GM23338 (cell line): Measurements from ENCODE around the gene MACIR. TPM values are rescaled to one million over a fixed set of nuclear protein-coding genes. Genes with fewer than 3 reads are reported as not detected.

ENCODE experiments used
- ATAC-seq: fragments of 200-7000 bp; cut with Tn5 transposase; 3 replicates; pipeline ENCODE4 v1.9.1; 2020
- DNase-seq: peaks from one replicate; pipeline ENCODE4 v3.0.0-alpha.2; 2015; ENCODE audit warnings: low spot score
- H2AFZ ChIP-seq: fragments of 200-600 bp; sonication (generic); 2 replicates; pipeline ENCODE4 v1.8.0; 2016; ENCODE audit warnings: antibody characterized with exemption, mild to moderate bottlenecking, moderate library complexity
- H3F3A ChIP-seq: fragments of 200-600 bp; sonication (generic); replicated peaks from 2 replicates; pipeline ENCODE4 v1.8.0; 2017; ENCODE audit warnings: antibody characterized with exemption, mixed run types, low read depth
- H3K27ac ChIP-seq: fragments of 200-600 bp; sonication (generic); 2 replicates; pipeline ENCODE4 v1.6.1; 2016; ENCODE audit warnings: low read depth
- H3K27me3 ChIP-seq: fragments of 200-600 bp; sonication (generic); 2 replicates; pipeline ENCODE4 v1.8.0; 2016; ENCODE audit warnings: mild to moderate bottlenecking, mixed run types, moderate library complexity; ENCODE audit not compliant: insufficient read depth
- H3K36me3 ChIP-seq: fragments of 200-600 bp; sonication (generic); 2 replicates; pipeline ENCODE4 v1.8.0; 2016; ENCODE audit warnings: mild to moderate bottlenecking; ENCODE audit not compliant: insufficient read depth
- H3K4me1 ChIP-seq: fragments of 200-600 bp; sonication (generic); 2 replicates; pipeline ENCODE4 v1.8.0; 2016; ENCODE audit warnings: mild to moderate bottlenecking, moderate library complexity; ENCODE audit not compliant: insufficient read depth
- H3K4me2 ChIP-seq: fragments of 200-600 bp; sonication (generic); 2 replicates; pipeline ENCODE4 v1.7.1; 2017; ENCODE audit warnings: mixed run types
- H3K4me3 ChIP-seq: fragments of 200-600 bp; sonication (generic); 2 replicates; pipeline ENCODE4 v1.6.1; 2016; ENCODE audit warnings: mixed run types
- H3K79me2 ChIP-seq: fragments of 200-600 bp; sonication (generic); replicated peaks from 2 replicates; pipeline ENCODE4 v1.8.0; 2017; ENCODE audit warnings: mild to moderate bottlenecking; ENCODE audit not compliant: insufficient read depth
- H3K9me2 ChIP-seq: fragments of 200-600 bp; sonication (generic); 2 replicates; pipeline ENCODE4 v1.8.0; 2017; ENCODE audit not compliant: insufficient read depth
- H4K20me1 ChIP-seq: fragments of 200-600 bp; sonication (generic); replicated peaks from 2 replicates; pipeline ENCODE4 v1.8.0; 2017; ENCODE audit warnings: mild to moderate bottlenecking; ENCODE audit not compliant: insufficient read depth
- H3K27ac Mint-ChIP-seq: 2 replicates; pipeline ENCODE4 v1.8.0; 2020; ENCODE audit warnings: inconsistent platforms, mild to moderate bottlenecking, moderate library complexity, mixed read lengths
- H3K27me3 Mint-ChIP-seq: 3 replicates; pipeline ENCODE4 v1.8.0; 2022; ENCODE audit warnings: low read depth, mild to moderate bottlenecking, moderate library complexity, mixed read lengths, inconsistent platforms; ENCODE audit not compliant: insufficient read depth, poor library complexity
- H3K36me3 Mint-ChIP-seq: 3 replicates; pipeline ENCODE4 v1.8.0; 2021; ENCODE audit warnings: low read depth, mild to moderate bottlenecking, inconsistent platforms, moderate library complexity, mixed read lengths
- H3K4me1 Mint-ChIP-seq: 3 replicates; pipeline ENCODE4 v1.8.0; 2020; ENCODE audit warnings: mild to moderate bottlenecking, inconsistent platforms, mixed read lengths
- H3K4me3 Mint-ChIP-seq: 3 replicates; pipeline ENCODE4 v1.8.0; 2021; ENCODE audit warnings: moderate library complexity, mild to moderate bottlenecking, inconsistent platforms, mixed read lengths
- H3K9me3 Mint-ChIP-seq: 3 replicates; pipeline ENCODE4 v1.8.0; 2020; ENCODE audit warnings: moderate library complexity, mild to moderate bottlenecking, inconsistent platforms, mixed read lengths
- EZH2phosphoT487 ChIP-seq: fragments of 200-600 bp; sonication (generic); IDR thresholded peaks from one replicate; pipeline ENCODE4 v1.8.1; 2018; ENCODE audit warnings: antibody characterized with exemption; ENCODE audit not compliant: unreplicated experiment
- POLR2AphosphoS5 ChIP-seq: IDR thresholded peaks from 2 replicates; pipeline ENCODE4 v1.6.1; 2016; ENCODE audit warnings: antibody characterized with exemption, low read depth
- ZNF114 ChIP-seq: fragments of 250-450 bp; sonication (Bioruptor Pico); IDR thresholded peaks from 2 replicates; pipeline ENCODE4 v1.5.0; 2020; ENCODE audit warnings: mild to moderate bottlenecking, moderate library complexity
- polyA plus RNA-seq: library from polyadenylated mRNA; unstranded; fragments of >200 nt; fragmentation: Nextera tagmentation; extraction: Ambion mirVana; gene quantifications from 2 replicates; pipeline ENCODE4 v1.2.1, GENCODE V29; 2016
- total RNA-seq: library from RNA; depleted of rRNA; stranded (reverse); fragments of >200 nt; shearing (Covaris generic); gene quantifications from 2 replicates; pipeline ENCODE4 v1.2.3, GENCODE V29; 2014
- TF ChIP-seq, protein P1 (sequence below): IDR thresholded peaks from 2 replicates; pipeline ENCODE4 v1.6.1; 2016; ENCODE audit warnings: antibody characterized with exemption
- TF ChIP-seq, protein P2 (sequence below), 2 experiments: fragments of 200-600 bp in 1 of 2; sonication (generic) in 1 of 2; conservative IDR thresholded peaks; 2 replicates each; pipeline versions ENCODE4 v1.5.1 to v1.6.1; 2016 to 2017; ENCODE audit warnings: antibody characterized with exemption in 2 of 2, low read depth in 2 of 2, mild to moderate bottlenecking in 2 of 2, moderate library complexity in 1 of 2
- TF ChIP-seq, protein P3 (sequence below): fragments of 250-450 bp; sonication (Bioruptor Pico); IDR thresholded peaks from 2 replicates; pipeline ENCODE4 v1.5.0; 2020; ENCODE audit warnings: mild to moderate bottlenecking, moderate library complexity

The MACIR gene
- total and polyA plus RNA-seq, 2 experiments from 2014 or later: 11.7 to 27.6 TPM

- H3K36me3 ChIP-seq: no peaks in the 10 kb centered on the region
- Mint-ChIP-seq H3K4me1 (peaks cover 6% of the 10 kb centered on the region), H3K4me3 (no peak overlapping the region), H3K9me3 (no peaks in the 10 kb centered on the region), H3K27me3 (no peaks in the 10 kb centered on the region), H3K27ac (no peak overlapping the region), H3K36me3 (no peaks in the 10 kb centered on the region)
- H3K4me3 ChIP-seq: no peak overlapping the region
- no peaks in the 10 kb centered on the region for H3F3A ChIP-seq
- no peaks in the 10 kb centered on the region for H3K9me2 ChIP-seq
- peaks cover 2% of the 10 kb centered on the region; the same call in 1 of the 2 replicates for H4K20me1 ChIP-seq
- no peak overlapping the region for H3K4me2 ChIP-seq
- ATAC-seq: no peak
- H2AFZ ChIP-seq: peak overlapping the region; percentile 83; the same call in 1 of the 2 replicates
- no peak for DNase-seq
- peaks cover 6% of the 10 kb centered on the region for H3K4me1 ChIP-seq
- no peak for TF ChIP-seq ZNF114 (CRISPR knock-in tag)
- TF ChIP-seq, protein P1, sequence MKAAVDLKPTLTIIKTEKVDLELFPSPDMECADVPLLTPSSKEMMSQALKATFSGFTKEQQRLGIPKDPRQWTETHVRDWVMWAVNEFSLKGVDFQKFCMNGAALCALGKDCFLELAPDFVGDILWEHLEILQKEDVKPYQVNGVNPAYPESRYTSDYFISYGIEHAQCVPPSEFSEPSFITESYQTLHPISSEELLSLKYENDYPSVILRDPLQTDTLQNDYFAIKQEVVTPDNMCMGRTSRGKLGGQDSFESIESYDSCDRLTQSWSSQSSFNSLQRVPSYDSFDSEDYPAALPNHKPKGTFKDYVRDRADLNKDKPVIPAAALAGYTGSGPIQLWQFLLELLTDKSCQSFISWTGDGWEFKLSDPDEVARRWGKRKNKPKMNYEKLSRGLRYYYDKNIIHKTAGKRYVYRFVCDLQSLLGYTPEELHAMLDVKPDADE: no peak
- H3K79me2 ChIP-seq: peaks cover 12% of the 10 kb centered on the region
- no peak overlapping the region for H3K27ac ChIP-seq
- no peaks in the 10 kb centered on the region for H3K27me3 ChIP-seq
Measured at GRCh38 chr5:103255691-103256090, 2.9 kb upstream of the MACIR start.

DNA sequence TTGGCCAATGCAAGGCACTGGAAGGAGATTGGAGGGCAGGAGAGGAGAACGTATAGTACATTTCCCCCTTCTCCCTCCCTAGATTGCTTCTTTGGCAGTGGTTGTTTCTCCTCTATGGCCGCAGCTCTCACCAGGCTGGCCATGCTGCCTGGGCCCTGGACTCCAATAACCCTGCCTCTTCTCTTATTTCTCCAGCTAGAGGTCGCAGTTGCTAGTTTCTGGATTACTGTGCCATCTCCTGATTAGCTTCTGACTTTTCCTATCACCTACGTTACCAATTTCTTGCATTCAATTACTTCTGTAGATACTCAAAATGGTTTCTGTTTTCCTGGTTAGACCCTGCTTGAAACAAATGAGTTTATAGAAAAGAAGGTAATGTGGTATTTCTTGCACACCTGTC lies 2.4 kb upstream of the MACIR start:
- no peaks in the 10 kb centered on the region for H3K9me3 Mint-ChIP-seq
- DNase-seq: no peak
- Histone ChIP-seq H3K79me2 (peaks cover 17% of the 10 kb centered on the region), H3K4me1 (peaks cover 11% of the 10 kb centered on the region), H4K20me1 (peaks cover 6% of the 10 kb centered on the region; the same call in 1 of the 2 replicates), H3K27me3 (no peaks in the 10 kb centered on the region), H3K27ac (no peak overlapping the region), H3K4me3 (no peak overlapping the region), H3K9me2 (no peaks in the 10 kb centered on the region), H3K4me2 (no peak overlapping the region), H3F3A (no peaks in the 10 kb centered on the region), H3K36me3 (no peaks in the 10 kb centered on the region), H2AFZ (peak overlapping the region; percentile 83; the same call in 1 of the 2 replicates)
- H3K27me3 Mint-ChIP-seq: no peaks in the 10 kb centered on the region
- ATAC-seq: no peak
- H3K4me3 Mint-ChIP-seq: no peak overlapping the region
- no peak for TF ChIP-seq EZH2phosphoT487
- TF ChIP-seq, protein P2, sequence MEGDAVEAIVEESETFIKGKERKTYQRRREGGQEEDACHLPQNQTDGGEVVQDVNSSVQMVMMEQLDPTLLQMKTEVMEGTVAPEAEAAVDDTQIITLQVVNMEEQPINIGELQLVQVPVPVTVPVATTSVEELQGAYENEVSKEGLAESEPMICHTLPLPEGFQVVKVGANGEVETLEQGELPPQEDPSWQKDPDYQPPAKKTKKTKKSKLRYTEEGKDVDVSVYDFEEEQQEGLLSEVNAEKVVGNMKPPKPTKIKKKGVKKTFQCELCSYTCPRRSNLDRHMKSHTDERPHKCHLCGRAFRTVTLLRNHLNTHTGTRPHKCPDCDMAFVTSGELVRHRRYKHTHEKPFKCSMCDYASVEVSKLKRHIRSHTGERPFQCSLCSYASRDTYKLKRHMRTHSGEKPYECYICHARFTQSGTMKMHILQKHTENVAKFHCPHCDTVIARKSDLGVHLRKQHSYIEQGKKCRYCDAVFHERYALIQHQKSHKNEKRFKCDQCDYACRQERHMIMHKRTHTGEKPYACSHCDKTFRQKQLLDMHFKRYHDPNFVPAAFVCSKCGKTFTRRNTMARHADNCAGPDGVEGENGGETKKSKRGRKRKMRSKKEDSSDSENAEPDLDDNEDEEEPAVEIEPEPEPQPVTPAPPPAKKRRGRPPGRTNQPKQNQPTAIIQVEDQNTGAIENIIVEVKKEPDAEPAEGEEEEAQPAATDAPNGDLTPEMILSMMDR (conservative IDR thresholded peaks at IDR 0.05; ENCODE audit: low read depth in 2 of 2): peak; percentile 16 to 56; a peak in 3 of 4 replicates
- TF ChIP-seq POLR2AphosphoS5: no peak
- H3K36me3 Mint-ChIP-seq: no peaks in the 10 kb centered on the region
- no peak overlapping the region for H3K27ac Mint-ChIP-seq
- H3K4me1 Mint-ChIP-seq: peaks cover 11% of the 10 kb centered on the region

DNA sequence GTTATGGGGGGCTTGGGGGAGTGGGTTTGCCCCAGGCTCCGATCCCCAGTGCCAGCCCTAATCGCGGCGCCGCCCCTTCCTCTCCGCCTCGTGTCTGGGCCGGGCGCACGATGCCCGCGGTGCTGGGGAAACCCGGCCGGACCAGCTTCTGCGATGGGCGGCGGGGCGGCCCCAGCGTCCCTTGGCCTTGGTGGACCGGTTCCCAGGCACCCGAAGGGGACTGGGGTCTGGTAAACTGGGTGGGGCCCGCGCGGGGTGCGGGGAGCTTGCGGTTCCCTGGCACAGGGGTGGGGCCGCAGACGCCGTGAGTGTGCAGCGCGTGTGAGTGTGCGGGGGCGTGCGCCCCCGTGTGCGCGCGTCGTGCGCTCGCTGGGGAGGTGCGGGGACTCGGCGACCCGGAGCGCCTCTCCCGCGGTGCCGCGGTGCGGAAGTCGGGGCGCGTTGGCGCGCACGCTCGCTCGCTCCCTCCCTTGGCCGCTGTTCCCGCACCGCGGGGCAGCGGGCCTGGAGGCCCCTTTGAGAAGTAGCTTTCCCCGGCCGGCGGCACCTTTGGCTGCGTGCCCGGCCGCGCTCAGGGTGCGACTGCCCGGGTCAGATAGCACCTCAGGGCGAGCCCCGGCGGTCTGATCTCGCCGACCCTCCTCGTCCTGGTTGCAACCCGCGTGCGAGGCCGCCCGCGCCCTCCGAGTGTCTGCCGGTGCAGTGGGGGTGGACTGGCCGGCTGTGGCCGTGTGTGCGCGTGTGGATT lies 568 bp downstream of the MACIR start:
- Histone ChIP-seq H3F3A (no peaks in the 10 kb centered on the region), H3K4me3 (peak overlapping the region; percentile 84), H2AFZ (peak overlapping the region; percentile 57; the same call in 1 of the 2 replicates), H3K79me2 (peaks cover 47% of the 10 kb centered on the region), H3K27me3 (no peaks in the 10 kb centered on the region), H3K9me2 (no peaks in the 10 kb centered on the region), H3K27ac (0 out of 2 replicates have a peak overlapping the region, but pooled peaks have one; percentile 64), H3K36me3 (no peaks in the 10 kb centered on the region), H3K4me1 (peaks cover 25% of the 10 kb centered on the region), H3K4me2 (peak overlapping the region; percentile 85), H4K20me1 (peaks cover 13% of the 10 kb centered on the region)
- TF ChIP-seq, protein P3, sequence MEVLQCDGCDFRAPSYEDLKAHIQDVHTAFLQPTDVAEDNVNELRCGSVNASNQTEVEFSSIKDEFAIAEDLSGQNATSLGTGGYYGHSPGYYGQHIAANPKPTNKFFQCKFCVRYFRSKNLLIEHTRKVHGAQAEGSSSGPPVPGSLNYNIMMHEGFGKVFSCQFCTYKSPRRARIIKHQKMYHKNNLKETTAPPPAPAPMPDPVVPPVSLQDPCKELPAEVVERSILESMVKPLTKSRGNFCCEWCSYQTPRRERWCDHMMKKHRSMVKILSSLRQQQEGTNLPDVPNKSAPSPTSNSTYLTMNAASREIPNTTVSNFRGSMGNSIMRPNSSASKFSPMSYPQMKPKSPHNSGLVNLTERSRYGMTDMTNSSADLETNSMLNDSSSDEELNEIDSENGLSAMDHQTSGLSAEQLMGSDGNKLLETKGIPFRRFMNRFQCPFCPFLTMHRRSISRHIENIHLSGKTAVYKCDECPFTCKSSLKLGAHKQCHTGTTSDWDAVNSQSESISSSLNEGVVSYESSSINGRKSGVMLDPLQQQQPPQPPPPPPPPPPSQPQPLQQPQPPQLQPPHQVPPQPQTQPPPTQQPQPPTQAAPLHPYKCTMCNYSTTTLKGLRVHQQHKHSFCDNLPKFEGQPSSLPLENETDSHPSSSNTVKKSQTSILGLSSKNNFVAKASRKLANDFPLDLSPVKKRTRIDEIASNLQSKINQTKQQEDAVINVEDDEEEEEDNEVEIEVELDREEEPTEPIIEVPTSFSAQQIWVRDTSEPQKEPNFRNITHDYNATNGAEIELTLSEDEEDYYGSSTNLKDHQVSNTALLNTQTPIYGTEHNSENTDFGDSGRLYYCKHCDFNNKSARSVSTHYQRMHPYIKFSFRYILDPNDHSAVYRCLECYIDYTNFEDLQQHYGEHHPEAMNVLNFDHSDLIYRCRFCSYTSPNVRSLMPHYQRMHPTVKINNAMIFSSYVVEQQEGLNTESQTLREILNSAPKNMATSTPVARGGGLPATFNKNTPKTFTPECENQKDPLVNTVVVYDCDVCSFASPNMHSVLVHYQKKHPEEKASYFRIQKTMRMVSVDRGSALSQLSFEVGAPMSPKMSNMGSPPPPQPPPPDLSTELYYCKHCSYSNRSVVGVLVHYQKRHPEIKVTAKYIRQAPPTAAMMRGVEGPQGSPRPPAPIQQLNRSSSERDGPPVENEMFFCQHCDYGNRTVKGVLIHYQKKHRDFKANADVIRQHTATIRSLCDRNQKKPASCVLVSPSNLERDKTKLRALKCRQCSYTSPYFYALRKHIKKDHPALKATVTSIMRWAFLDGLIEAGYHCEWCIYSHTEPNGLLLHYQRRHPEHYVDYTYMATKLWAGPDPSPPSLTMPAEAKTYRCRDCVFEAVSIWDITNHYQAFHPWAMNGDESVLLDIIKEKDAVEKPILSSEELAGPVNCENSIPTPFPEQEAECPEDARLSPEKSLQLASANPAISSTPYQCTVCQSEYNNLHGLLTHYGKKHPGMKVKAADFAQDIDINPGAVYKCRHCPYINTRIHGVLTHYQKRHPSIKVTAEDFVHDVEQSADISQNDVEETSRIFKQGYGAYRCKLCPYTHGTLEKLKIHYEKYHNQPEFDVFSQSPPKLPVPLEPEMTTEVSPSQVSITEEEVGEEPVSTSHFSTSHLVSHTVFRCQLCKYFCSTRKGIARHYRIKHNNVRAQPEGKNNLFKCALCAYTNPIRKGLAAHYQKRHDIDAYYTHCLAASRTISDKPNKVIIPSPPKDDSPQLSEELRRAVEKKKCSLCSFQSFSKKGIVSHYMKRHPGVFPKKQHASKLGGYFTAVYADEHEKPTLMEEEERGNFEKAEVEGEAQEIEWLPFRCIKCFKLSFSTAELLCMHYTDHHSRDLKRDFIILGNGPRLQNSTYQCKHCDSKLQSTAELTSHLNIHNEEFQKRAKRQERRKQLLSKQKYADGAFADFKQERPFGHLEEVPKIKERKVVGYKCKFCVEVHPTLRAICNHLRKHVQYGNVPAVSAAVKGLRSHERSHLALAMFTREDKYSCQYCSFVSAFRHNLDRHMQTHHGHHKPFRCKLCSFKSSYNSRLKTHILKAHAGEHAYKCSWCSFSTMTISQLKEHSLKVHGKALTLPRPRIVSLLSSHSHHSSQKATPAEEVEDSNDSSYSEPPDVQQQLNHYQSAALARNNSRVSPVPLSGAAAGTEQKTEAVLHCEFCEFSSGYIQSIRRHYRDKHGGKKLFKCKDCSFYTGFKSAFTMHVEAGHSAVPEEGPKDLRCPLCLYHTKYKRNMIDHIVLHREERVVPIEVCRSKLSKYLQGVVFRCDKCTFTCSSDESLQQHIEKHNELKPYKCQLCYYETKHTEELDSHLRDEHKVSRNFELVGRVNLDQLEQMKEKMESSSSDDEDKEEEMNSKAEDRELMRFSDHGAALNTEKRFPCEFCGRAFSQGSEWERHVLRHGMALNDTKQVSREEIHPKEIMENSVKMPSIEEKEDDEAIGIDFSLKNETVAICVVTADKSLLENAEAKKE (CRISPR knock-in tag): no peak
- peak; percentile 44; the same call in 1 of the 2 replicates for TF ChIP-seq POLR2AphosphoS5
- DNase-seq (peak; percentile 83), ATAC-seq (peak; percentile 65)
- Mint-ChIP-seq H3K4me3 (peak overlapping the region; percentile 96), H3K27ac (peak overlapping the region; percentile 42; the same call in 1 of the 2 replicates), H3K9me3 (no peaks in the 10 kb centered on the region), H3K4me1 (peaks cover 35% of the 10 kb centered on the region), H3K36me3 (no peaks in the 10 kb centered on the region), H3K27me3 (no peaks in the 10 kb centered on the region)
